HG03575 (cell line): ENCODE measurements around the gene P2RY12.

Experiments
- ATAC-seq: cut with Tn5 transposase; IDR thresholded peaks from one replicate; pipeline ENCODE4 v1.9.1; 2021; ENCODE audit not compliant: unreplicated experiment, insufficient number of reproducible peaks, low FRiP score; ENCODE audit errors: extremely low read depth

The P2RY12 gene

GRCh38 chr3:151315846-151316245 is 68.7 kb downstream of the P2RY12 start:
- ATAC-seq, result no peak

- no peak for ATAC-seq
These were observed 69.4 kb downstream of the P2RY12 start for GRCh38 chr3:151315136-151315535.

GRCh38 chr3:151314593-151314992 is 70.0 kb downstream of the P2RY12 start:
- ATAC-seq, result no peak

GRCh38 chr3:151314137-151314536 is 70.4 kb downstream of the P2RY12 start:
- ATAC-seq, result no peak

- no peak for ATAC-seq
These were observed 71.6 kb downstream of the P2RY12 start for GRCh38 chr3:151312972-151313371.

- no peak for ATAC-seq
These were observed 75.0 kb downstream of the P2RY12 start for GRCh38 chr3:151309566-151309965.

GRCh38 chr3:151307583-151308488 is 76.7 kb downstream of the P2RY12 start:
- ATAC-seq, result no peak

- no peak for ATAC-seq
These were observed 77.4 kb downstream of the P2RY12 start for GRCh38 chr3:151307131-151307530.

GRCh38 chr3:151306168-151306810 is 78.3 kb downstream of the P2RY12 start:
- no peak for ATAC-seq

GRCh38 chr3:151305775-151306151 is 78.8 kb downstream of the P2RY12 start:
- ATAC-seq, result no peak

- ATAC-seq, result no peak
These were observed 79.3 kb downstream of the P2RY12 start for GRCh38 chr3:151305060-151305774.

GRCh38 chr3:151303751-151304150 is 80.8 kb downstream of the P2RY12 start:
- ATAC-seq, result no peak

GRCh38 chr3:151301787-151302186 is 82.8 kb downstream of the P2RY12 start:
- ATAC-seq, result no peak

GRCh38 chr3:151300539-151300938 is 84.0 kb downstream of the P2RY12 start:
- no peak for ATAC-seq

GRCh38 chr3:151299006-151299405 is 85.5 kb downstream of the P2RY12 start:
- ATAC-seq, result no peak

GRCh38 chr3:151297429-151297828 is 87.1 kb downstream of the P2RY12 start:
- no peak for ATAC-seq

GRCh38 chr3:151296226-151296625 is 88.3 kb downstream of the P2RY12 start:
- ATAC-seq, result no peak

- no peak for ATAC-seq
These were observed 91.4 kb downstream of the P2RY12 start for GRCh38 chr3:151293127-151293526.

GRCh38 chr3:151290673-151291072 is 93.9 kb downstream of the P2RY12 start:
- ATAC-seq, result no peak

GRCh38 chr3:151289445-151289844 is 95.1 kb downstream of the P2RY12 start:
- ATAC-seq, result no peak
